GM21360 (cell line): ENCODE data around the gene OR56B4.
"Not testable (repeated sequence)": the region's sequence is repeated elsewhere in the genome, so short reads cannot be mapped to it uniquely, and the experiment has no call there.

Experiments used
- ATAC-seq: cut with Tn5 transposase; IDR thresholded peaks from one replicate; pipeline ENCODE4 v1.9.1; 2021; ENCODE audit warnings: mild to moderate bottlenecking, moderate library complexity; ENCODE audit not compliant: unreplicated experiment

The OR56B4 gene

GRCh38 chr11:6107384-6107783, at the start of gene OR56B4:
Gene OR56B4, plus strand, starts transcription at chr11:6107684. Its CDS starts 95 bp downstream, at chr11:6107779.
- not testable (repeated sequence) for ATAC-seq

GRCh38 chr11:6061475-6061874, 46.0 kb upstream of the OR56B4 start:
- no peak for ATAC-seq

GRCh38 chr11:6062691-6063358, 44.7 kb upstream of the OR56B4 start:
- ATAC-seq = no peak

GRCh38 chr11:6067502-6067901, 40.0 kb upstream of the OR56B4 start:
- no peak for ATAC-seq

GRCh38 chr11:6076443-6076842, 31.0 kb upstream of the OR56B4 start:
- not testable (repeated sequence) for ATAC-seq

- no peak for ATAC-seq
These were observed 29.8 kb upstream of the OR56B4 start for GRCh38 chr11:6077723-6078122.

GRCh38 chr11:6079463-6079862, 28.0 kb upstream of the OR56B4 start:
- no peak for ATAC-seq

GRCh38 chr11:6083129-6083528, 24.4 kb upstream of the OR56B4 start:
- no peak for ATAC-seq

GRCh38 chr11:6084587-6084986, 22.9 kb upstream of the OR56B4 start:
- no peak for ATAC-seq

GRCh38 chr11:6094186-6094585, 13.3 kb upstream of the OR56B4 start:
- no peak for ATAC-seq

GRCh38 chr11:6095798-6096197, 11.7 kb upstream of the OR56B4 start:
- no peak for ATAC-seq

- ATAC-seq = no peak
These were observed 11.1 kb upstream of the OR56B4 start for GRCh38 chr11:6096417-6096816.

GRCh38 chr11:6099577-6099976, 7.9 kb upstream of the OR56B4 start:
- no peak for ATAC-seq

GRCh38 chr11:6110011-6110410, 2.5 kb downstream of the OR56B4 start:
- no peak for ATAC-seq

GRCh38 chr11:6111673-6112072, 4.2 kb downstream of the OR56B4 start:
- ATAC-seq = no peak

GRCh38 chr11:6116638-6117037, 9.2 kb downstream of the OR56B4 start:
- no peak for ATAC-seq

GRCh38 chr11:6124245-6124644, 16.8 kb downstream of the OR56B4 start:
- no peak for ATAC-seq

- no peak for ATAC-seq
These were observed 20.4 kb downstream of the OR56B4 start for GRCh38 chr11:6127881-6128280.

- ATAC-seq = no peak
These were observed 21.5 kb downstream of the OR56B4 start for GRCh38 chr11:6129011-6129410.

- no peak for ATAC-seq
These were observed 22.2 kb downstream of the OR56B4 start for GRCh38 chr11:6129635-6130034.

- ATAC-seq = no peak
These were observed 24.9 kb downstream of the OR56B4 start for GRCh38 chr11:6132431-6132830.

- ATAC-seq = not testable (repeated sequence)
These were observed 28.5 kb downstream of the OR56B4 start for GRCh38 chr11:6135936-6136335.

GRCh38 chr11:6142936-6143335, 35.5 kb downstream of the OR56B4 start:
- no peak for ATAC-seq
